Peyer's patch (tissue), 4 donors: ENCODE data around the gene NAAA.

Experiments
- POLR2A ChIP-seq, 2 donors: fragments of 450-650 bp; IDR thresholded peaks; one replicate each; pipeline ENCODE4 v1.5.1; 2017; ENCODE audit warnings: antibody characterized with exemption in 2 of 2, mild to moderate bottlenecking in 2 of 2, moderate library complexity in 2 of 2
- TF ChIP-seq, protein P1 (sequence below), 6 experiments: fragments of 450-650 bp in 4 of 6; fragments of 200-600 bp in 2 of 6; sonication (generic) in 1 of 6; IDR thresholded peaks; one replicate each; pipeline ENCODE4 v1.5.1; 2017 to 2019; ENCODE audit warnings: antibody characterized with exemption in 6 of 6, mild to moderate bottlenecking in 3 of 6, moderate library complexity in 1 of 6

DNA sequence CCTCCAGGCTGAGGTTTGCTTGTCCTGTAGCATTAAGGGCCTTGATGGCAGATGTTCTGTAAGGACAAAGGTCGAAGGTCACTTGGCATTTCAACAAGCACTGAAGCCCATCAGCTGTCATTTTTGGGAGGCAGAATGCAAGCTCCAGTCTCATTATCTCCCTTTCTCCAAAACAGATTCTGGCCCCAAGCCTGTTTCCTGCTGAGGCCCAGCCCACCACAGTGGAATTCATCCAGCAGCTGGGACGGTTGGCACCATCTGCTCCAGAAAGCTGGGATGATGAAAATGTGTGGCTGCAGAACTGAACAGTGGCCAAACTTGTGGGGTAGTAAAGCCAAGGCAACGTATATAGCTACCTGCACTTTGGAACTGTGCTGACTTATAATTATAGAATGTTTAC lies 20.9 kb downstream of the NAAA start:
- TF ChIP-seq, protein P1, sequence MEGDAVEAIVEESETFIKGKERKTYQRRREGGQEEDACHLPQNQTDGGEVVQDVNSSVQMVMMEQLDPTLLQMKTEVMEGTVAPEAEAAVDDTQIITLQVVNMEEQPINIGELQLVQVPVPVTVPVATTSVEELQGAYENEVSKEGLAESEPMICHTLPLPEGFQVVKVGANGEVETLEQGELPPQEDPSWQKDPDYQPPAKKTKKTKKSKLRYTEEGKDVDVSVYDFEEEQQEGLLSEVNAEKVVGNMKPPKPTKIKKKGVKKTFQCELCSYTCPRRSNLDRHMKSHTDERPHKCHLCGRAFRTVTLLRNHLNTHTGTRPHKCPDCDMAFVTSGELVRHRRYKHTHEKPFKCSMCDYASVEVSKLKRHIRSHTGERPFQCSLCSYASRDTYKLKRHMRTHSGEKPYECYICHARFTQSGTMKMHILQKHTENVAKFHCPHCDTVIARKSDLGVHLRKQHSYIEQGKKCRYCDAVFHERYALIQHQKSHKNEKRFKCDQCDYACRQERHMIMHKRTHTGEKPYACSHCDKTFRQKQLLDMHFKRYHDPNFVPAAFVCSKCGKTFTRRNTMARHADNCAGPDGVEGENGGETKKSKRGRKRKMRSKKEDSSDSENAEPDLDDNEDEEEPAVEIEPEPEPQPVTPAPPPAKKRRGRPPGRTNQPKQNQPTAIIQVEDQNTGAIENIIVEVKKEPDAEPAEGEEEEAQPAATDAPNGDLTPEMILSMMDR (IDR thresholded peaks at IDR 0.05) = no peak
- no peak for TF ChIP-seq POLR2A (IDR thresholded peaks at IDR 0.05)
